Colonic mucosa (tissue), 4 donors: Measurements from ENCODE around the gene INPP5F. TPM values are rescaled to one million over a fixed set of nuclear protein-coding genes. Genes with fewer than 3 reads are reported as not detected.

Experiments
- DNase-seq: peaks from one replicate; pipeline ENCODE4 v3.0.0-alpha.2; 2020
- H3K27ac ChIP-seq: fragments of 200-600 bp; one replicate; pipeline ENCODE4 v1.8.0; 2021
- H3K27me3 ChIP-seq: fragments of 200-600 bp; one replicate; pipeline ENCODE4 v1.8.0; 2021
- H3K36me3 ChIP-seq: fragments of 200-600 bp; one replicate; pipeline ENCODE4 v1.8.0; 2021
- H3K4me1 ChIP-seq: fragments of 200-600 bp; one replicate; pipeline ENCODE4 v1.8.0; 2021; ENCODE audit warnings: mild to moderate bottlenecking
- H3K4me3 ChIP-seq: fragments of 200-600 bp; one replicate; pipeline ENCODE4 v1.8.0; 2021
- H3K9ac ChIP-seq, 2 donors: one replicate each; pipeline ENCODE4 v1.7.0; 2013; ENCODE audit warnings: control low read depth in 2 of 2, low read depth in 2 of 2, low read length in 2 of 2
- H3K9me3 ChIP-seq: fragments of 200-600 bp; one replicate; pipeline ENCODE4 v1.8.0; 2021
- intact Hi-C: fragments of 100-400 bp; cut with DNase I; formaldehyde crosslinking; loops from one replicate; pipeline ENCODE4 v1.14.1; 2022
- total RNA-seq, 2 donors: library from RNA; stranded (reverse); fragmentation: NEBNext Ultra II Directional in 1 of 2; extraction: Animal tissue kit (Norgen Biotek cat#: 25700) in 1 of 2; gene quantifications; one replicate each; pipeline ENCODE4 v1.2.1, GENCODE V29; 2021
- TF ChIP-seq, protein P1 (sequence below): fragments of 200-600 bp; IDR thresholded peaks from one replicate; pipeline ENCODE4 v1.8.0; 2022; ENCODE audit warnings: antibody characterized with exemption, mild to moderate bottlenecking
- donor health status: healthy.
- donor health status: DM: no; HTN: no; CAD: no.
- donor health status: DM: no; HTN: no; CAD: no.

Gene INPP5F
- total RNA-seq, 2 donors from 2014 or later = 12.6 to 15.6 TPM

DNA sequence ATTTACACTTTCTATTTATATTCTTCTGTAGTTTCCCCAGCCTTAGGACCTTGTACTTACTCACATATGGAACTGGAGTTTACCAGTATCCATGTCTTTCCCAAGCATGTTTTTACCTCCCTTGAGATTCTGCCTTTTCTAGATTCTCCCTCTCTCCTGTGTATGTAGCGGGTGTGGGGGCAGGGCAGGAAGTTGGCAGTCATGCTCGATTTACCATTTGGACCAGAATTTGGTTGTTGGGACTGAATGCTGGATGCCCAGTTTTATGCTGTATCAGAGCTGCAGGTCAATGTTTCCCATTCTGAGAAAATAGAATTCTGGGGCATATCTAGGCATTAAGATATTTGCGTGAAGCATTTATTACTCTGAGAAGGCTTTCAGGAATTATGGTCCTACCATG lies 14.2 kb downstream of the INPP5F start:
- H3K4me1 ChIP-seq = no peaks in the 10 kb centered on the region
- no peak for DNase-seq
- H3K27me3 ChIP-seq = no peaks in the 10 kb centered on the region
- no peaks in the 10 kb centered on the region for H3K9me3 ChIP-seq
- TF ChIP-seq, protein P1, sequence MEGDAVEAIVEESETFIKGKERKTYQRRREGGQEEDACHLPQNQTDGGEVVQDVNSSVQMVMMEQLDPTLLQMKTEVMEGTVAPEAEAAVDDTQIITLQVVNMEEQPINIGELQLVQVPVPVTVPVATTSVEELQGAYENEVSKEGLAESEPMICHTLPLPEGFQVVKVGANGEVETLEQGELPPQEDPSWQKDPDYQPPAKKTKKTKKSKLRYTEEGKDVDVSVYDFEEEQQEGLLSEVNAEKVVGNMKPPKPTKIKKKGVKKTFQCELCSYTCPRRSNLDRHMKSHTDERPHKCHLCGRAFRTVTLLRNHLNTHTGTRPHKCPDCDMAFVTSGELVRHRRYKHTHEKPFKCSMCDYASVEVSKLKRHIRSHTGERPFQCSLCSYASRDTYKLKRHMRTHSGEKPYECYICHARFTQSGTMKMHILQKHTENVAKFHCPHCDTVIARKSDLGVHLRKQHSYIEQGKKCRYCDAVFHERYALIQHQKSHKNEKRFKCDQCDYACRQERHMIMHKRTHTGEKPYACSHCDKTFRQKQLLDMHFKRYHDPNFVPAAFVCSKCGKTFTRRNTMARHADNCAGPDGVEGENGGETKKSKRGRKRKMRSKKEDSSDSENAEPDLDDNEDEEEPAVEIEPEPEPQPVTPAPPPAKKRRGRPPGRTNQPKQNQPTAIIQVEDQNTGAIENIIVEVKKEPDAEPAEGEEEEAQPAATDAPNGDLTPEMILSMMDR = no peak
- no peak overlapping the region for H3K9ac ChIP-seq
- H3K27ac ChIP-seq = no peak overlapping the region
- intact Hi-C loops = no loop called here
- no peaks in the 10 kb centered on the region for H3K36me3 ChIP-seq
- no peak overlapping the region for H3K4me3 ChIP-seq

GRCh38 chr10:119742947-119743648 lies 17.2 kb downstream of the INPP5F start:
- Histone ChIP-seq H3K27me3 (no peaks in the 10 kb centered on the region), H3K36me3 (no peaks in the 10 kb centered on the region), H3K9me3 (no peaks in the 10 kb centered on the region), H3K4me1 (no peaks in the 10 kb centered on the region), H3K27ac (peak overlapping the region; percentile 6), H3K9ac (no peak overlapping the region), H3K4me3 (no peak overlapping the region)
- intact Hi-C loops = no loop called here
- TF ChIP-seq, protein P1 = no peak
- peak; percentile 26 for DNase-seq

DNA sequence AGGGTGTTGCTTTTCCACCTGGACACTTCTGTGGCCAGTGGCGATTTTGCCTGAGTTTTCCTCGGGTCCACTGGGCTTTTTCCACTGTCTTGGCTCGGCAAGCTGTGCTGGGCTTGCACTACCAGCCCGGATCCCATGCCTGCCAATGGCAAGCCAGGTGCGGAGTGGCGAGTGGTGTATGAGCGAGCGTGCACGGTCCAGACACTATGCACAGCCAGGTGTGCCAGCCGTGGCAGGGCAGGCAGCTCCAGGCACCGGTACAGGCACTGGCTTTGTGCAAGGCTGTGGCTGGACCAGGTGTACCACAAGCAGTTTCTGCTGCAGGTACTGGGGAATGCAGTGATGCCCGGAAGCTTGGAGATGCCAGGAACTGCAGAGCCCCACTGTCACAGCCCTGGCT lies 22.1 kb downstream of the INPP5F start:
- intact Hi-C loops = no loop called here

DNA sequence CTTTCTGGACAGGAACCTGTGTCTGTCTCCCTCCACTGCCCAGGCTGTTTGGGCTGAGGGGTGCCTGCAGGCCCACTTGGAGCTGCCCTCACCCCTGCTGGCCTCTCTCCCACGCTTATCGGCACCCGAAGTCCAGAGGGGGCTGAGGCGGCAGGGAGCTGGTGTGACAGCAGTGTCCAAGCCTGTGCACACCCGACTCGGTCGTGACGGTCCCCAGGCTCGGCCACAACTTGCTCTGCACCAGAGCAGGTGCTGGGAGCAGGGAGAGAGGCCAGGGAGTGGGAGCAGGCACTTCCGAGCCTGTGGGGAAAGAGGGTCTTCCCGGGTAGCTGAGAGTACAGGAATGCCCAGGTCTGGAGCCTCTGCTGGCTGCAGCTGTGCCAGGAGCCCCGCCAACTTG lies 23.0 kb downstream of the INPP5F start:
- Histone ChIP-seq H3K4me1 (no peaks in the 10 kb centered on the region), H3K27me3 (no peaks in the 10 kb centered on the region), H3K9ac (no peak overlapping the region), H3K36me3 (no peaks in the 10 kb centered on the region), H3K27ac (no peak overlapping the region), H3K4me3 (no peak overlapping the region), H3K9me3 (no peaks in the 10 kb centered on the region)
- TF ChIP-seq, protein P1 = no peak
- intact Hi-C loops = no loop called here
- DNase-seq = no peak

More for the DNA sequence above, 22.1 kb downstream of the INPP5F start:
- H3K9me3 ChIP-seq = no peaks in the 10 kb centered on the region
- H3K27me3 ChIP-seq = no peaks in the 10 kb centered on the region
- no peak overlapping the region for H3K9ac ChIP-seq
- no peaks in the 10 kb centered on the region for H3K36me3 ChIP-seq
- H3K4me1 ChIP-seq = no peaks in the 10 kb centered on the region
- H3K4me3 ChIP-seq = no peak overlapping the region
- no peak overlapping the region for H3K27ac ChIP-seq
- no peak for DNase-seq
- TF ChIP-seq, protein P1 = no peak

DNA sequence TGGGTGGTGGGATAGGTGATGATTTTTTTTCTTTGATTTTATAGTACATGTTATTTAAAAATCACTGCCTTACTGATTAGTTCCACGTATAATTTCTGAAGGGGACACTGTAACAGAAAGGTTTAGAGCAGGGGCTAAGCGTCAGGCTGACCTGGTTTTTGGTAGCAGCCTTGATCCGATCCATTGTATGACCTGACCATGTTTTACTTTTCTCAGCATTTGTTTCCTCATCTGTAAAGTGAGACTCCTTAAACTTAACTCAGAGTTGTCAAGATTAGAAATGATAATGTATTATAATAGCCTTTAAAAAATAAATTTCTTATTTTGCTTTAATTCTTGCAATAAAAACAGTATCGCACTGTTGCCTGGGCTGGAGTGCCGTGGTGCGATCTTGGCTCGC lies 23.6 kb downstream of the INPP5F start:
- TF ChIP-seq, protein P1 = no peak
- intact Hi-C loops = no loop called here
- Histone ChIP-seq H3K4me3 (no peak overlapping the region), H3K9ac (no peak overlapping the region), H3K9me3 (no peaks in the 10 kb centered on the region), H3K27me3 (no peaks in the 10 kb centered on the region), H3K27ac (no peak overlapping the region), H3K36me3 (no peaks in the 10 kb centered on the region), H3K4me1 (no peaks in the 10 kb centered on the region)
- no peak for DNase-seq
